Measurements from ENCODE around the gene SYT1. TPM values are rescaled to one million over a fixed set of nuclear protein-coding genes. Genes with fewer than 3 reads are reported as not detected.

Gene SYT1
- total RNA-seq, 6 experiments from 2014 or later = 3.5 to 10.5 (median 9.1) TPM

DNA sequence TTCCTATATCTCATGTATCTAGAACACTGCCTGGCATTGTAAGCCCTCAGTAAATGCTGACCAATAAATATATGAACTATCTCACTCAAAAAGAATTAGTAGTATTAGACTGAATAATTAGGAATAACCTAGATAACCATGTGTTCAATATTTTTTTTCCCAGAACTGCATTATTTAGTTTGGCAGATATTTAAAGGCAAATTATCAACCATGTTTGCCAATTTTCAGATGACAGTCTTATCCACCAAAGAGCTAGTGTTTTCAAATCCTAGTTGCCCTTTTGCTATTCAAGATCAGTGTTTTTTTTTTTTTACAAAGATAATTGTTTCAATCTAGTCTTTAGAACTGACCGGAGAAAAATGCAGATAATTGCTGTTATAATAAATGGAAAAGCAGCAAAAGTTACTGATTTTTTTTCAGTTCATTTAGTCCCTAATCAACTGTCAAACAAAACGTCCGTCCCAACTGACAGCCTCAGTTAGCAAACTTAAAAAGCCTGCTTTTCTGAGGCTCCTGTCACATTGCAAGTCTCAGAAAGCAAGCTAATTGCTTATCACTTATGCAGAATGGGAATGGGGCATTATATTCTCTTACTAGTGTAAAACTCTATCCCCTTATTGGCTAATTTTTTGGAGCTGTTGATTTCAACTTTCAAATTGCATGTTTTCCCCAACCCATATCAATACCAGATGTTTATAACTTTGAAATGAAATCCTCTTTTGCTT, 623.0 kb downstream of the SYT1 start:
- TF ChIP-seq, protein P1, sequence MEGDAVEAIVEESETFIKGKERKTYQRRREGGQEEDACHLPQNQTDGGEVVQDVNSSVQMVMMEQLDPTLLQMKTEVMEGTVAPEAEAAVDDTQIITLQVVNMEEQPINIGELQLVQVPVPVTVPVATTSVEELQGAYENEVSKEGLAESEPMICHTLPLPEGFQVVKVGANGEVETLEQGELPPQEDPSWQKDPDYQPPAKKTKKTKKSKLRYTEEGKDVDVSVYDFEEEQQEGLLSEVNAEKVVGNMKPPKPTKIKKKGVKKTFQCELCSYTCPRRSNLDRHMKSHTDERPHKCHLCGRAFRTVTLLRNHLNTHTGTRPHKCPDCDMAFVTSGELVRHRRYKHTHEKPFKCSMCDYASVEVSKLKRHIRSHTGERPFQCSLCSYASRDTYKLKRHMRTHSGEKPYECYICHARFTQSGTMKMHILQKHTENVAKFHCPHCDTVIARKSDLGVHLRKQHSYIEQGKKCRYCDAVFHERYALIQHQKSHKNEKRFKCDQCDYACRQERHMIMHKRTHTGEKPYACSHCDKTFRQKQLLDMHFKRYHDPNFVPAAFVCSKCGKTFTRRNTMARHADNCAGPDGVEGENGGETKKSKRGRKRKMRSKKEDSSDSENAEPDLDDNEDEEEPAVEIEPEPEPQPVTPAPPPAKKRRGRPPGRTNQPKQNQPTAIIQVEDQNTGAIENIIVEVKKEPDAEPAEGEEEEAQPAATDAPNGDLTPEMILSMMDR (IDR thresholded peaks at IDR 0.05) = no peak
- Mint-ChIP-seq H3K27me3 (ENCODE audit: insufficient read depth) (no peaks in the 10 kb centered on the region), H3K9me3 (no peaks in the 10 kb centered on the region), H3K36me3 (ENCODE audit: low read depth) (peaks cover 4% of the 10 kb centered on the region; the same call in 1 of the 2 replicates), H3K27ac (no peak overlapping the region), H3K4me1 (ENCODE audit: low read depth) (no peaks in the 10 kb centered on the region), H3K4me3 (no peak overlapping the region)
- DNase-seq = no peak

Small RNA genes lying within 50 kb of the gene (microRNA-seq; reads per million reads assigned to microRNA genes)
- not detected for gene MIR1252
